Muscle layer of duodenum (tissue), 2 donors: ENCODE data around the gene EFNA5.
A peak's percentile ranks its signal among the peaks of the same experiment; 100 is the strongest.

ENCODE experiments used
- H3K27ac ChIP-seq: one replicate; pipeline ENCODE4 v1.7.0; 2013; ENCODE audit warnings: mild to moderate bottlenecking, low read length
- H3K27me3 ChIP-seq: one replicate; pipeline ENCODE4 v1.7.0; 2013; ENCODE audit warnings: low read depth, mild to moderate bottlenecking, control low read depth, low read length
- H3K36me3 ChIP-seq, 2 donors: one replicate each; pipeline ENCODE4 v1.7.0; 2013; ENCODE audit warnings: low read length in 2 of 2, control low read depth in 1 of 2, mild to moderate bottlenecking in 1 of 2; ENCODE audit not compliant: insufficient read depth in 2 of 2, control insufficient read depth in 1 of 2
- H3K4me1 ChIP-seq, 2 donors: one replicate each; pipeline ENCODE4 v1.7.0; 2013; ENCODE audit warnings: low read length in 2 of 2, mild to moderate bottlenecking in 2 of 2, control low read depth in 1 of 2, moderate library complexity in 1 of 2; ENCODE audit not compliant: insufficient read depth in 2 of 2, control insufficient read depth in 1 of 2
- H3K4me3 ChIP-seq, 2 donors: one replicate each; pipeline ENCODE4 v1.7.0; 2013; ENCODE audit warnings: low read length in 2 of 2, low read depth in 1 of 2, mild to moderate bottlenecking in 1 of 2
- H3K9me3 ChIP-seq, 2 donors: one replicate each; pipeline ENCODE4 v1.7.0; 2013; ENCODE audit warnings: low read length in 2 of 2, control low read depth in 1 of 2, mild to moderate bottlenecking in 1 of 2; ENCODE audit not compliant: control insufficient read depth in 1 of 2
- donor health status: healthy.

The EFNA5 gene

DNA sequence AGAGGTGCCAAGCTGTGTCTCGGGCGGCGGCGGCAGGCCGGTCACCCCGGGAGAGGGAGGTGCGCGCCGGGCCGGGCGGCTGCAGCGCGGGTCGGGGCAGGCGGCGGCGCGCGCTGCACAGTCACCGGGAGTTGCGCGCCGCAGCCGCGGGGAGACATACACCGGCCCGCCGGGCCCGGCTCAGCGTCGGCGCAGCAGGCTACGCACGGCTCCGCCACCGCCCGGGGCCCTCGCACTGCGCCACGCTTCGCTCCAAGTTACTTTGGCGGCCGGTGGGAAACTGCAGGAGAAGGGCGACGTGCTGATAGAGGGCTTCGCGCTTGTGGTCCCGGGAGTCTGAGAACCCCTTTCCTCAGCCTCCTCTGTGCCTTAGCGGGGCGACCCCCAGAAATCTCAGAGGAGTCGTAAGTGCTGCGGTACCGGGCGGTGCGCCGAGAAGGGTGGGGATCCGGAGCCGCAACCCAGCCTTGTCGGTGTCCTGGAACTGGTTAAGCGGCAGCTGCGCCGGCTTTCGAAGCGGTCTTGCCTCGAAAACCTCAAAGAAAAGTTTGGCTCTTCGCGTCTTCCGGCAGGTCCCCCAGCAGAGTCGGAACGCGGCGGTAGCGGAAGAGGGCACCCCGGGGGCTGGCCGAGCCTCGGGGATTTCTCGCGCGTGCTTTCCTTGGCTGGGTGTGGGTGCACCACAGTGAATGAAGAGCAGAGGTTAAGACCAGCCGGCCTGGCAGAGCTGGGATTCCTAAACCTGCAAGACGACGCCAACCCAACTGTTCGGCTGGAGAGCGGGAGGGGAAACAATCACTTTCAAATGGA, at the start of gene EFNA5:
Gene EFNA5 (minus strand): TSS at position 6 of the 810 bp plus-strand sequence.
- Histone ChIP-seq H3K27me3 (no peaks in the 10 kb centered on the region), H3K36me3 (no peaks in the 10 kb centered on the region), H3K9me3 (no peaks in the 10 kb centered on the region), H3K4me3 (peak within 1 kb of the TSS; percentile 66 to 90), H3K4me1 (peaks cover 0 to 17% of the 10 kb centered on the region in 2 donors), H3K27ac (peak within 1 kb of the TSS; percentile 75)

GRCh38 chr5:107719034-107719606, 48.4 kb upstream of the EFNA5 start:
- Histone ChIP-seq H3K4me1 (no peaks in the 10 kb centered on the region), H3K27ac (no peak overlapping the region), H3K27me3 (no peaks in the 10 kb centered on the region), H3K9me3 (peaks cover 0 to 28% of the 10 kb centered on the region in 2 donors), H3K4me3 (no peak overlapping the region), H3K36me3 (no peaks in the 10 kb centered on the region)

- Histone ChIP-seq H3K27ac (no peak overlapping the region), H3K27me3 (no peaks in the 10 kb centered on the region), H3K4me1 (no peaks in the 10 kb centered on the region), H3K4me3 (no peak overlapping the region), H3K36me3 (no peaks in the 10 kb centered on the region), H3K9me3 (peaks cover 0 to 28% of the 10 kb centered on the region in 2 donors)
Observed at GRCh38 chr5:107717816-107718215, 47.1 kb upstream of the EFNA5 start.

GRCh38 chr5:107713228-107713627, 42.5 kb upstream of the EFNA5 start:
- Histone ChIP-seq H3K36me3 (no peaks in the 10 kb centered on the region), H3K27ac (no peak overlapping the region), H3K27me3 (no peaks in the 10 kb centered on the region), H3K4me3 (no peak overlapping the region), H3K4me1 (no peaks in the 10 kb centered on the region), H3K9me3 (peaks cover 0 to 8% of the 10 kb centered on the region in 2 donors)

DNA sequence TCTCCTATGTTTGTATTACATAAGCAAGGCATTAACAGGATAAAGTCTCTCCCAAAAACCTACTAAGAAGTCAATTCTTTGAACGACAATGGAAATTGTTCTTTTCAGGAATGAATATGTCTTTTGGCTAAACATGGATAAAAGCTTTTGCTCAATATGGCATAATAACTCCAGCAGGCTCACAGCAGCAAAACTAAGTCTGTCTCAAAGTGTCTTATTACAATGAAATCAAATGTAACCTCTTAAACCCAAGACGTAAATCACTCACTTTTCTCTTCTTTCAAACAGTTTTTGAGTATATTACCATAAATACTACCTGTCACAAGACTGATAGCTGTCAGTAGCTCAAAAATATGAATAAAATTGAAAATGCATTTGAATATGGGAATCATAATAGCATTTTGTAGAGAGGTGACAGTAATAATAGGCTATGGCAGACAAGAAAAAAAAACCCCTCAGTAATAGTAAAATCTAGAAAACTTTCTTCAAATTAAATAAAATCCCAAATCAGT, 41.7 kb upstream of the EFNA5 start:
- no peak overlapping the region for H3K27ac ChIP-seq
- no peaks in the 10 kb centered on the region for H3K27me3 ChIP-seq
- H3K4me3 ChIP-seq = no peak overlapping the region
- no peaks in the 10 kb centered on the region for H3K4me1 ChIP-seq
- H3K36me3 ChIP-seq = no peaks in the 10 kb centered on the region
- H3K9me3 ChIP-seq = peaks cover 0 to 7% of the 10 kb centered on the region in 2 donors

DNA sequence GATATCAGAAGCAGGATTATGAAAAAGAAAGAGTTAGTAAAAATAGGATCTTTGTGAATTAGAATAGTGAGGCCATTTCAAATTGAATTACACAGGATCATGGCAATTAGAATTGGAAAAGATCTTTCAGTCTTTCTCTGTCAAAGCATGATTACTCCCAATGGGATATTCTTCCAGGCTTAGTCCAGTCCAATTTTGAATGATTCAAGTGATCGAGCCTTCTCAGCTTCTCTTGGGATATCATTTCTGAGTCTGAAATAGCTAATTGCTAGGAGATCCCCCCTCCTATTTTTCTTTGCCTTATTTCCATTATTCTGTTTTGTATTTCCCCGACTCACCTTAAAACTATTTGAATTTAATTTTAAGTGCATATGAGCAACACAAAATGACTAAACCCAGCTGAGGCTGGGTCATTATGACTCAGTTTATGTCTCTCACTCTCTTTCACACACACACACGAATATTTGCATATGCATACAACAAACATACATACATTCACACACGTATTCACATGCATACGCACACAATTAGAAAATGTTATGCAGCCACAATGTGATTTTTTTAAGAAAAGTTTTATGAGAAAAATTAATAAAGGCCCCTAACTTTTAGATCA, 34.8 kb upstream of the EFNA5 start:
- no peak overlapping the region for H3K4me3 ChIP-seq
- H3K27ac ChIP-seq = no peak overlapping the region
- no peaks in the 10 kb centered on the region for H3K36me3 ChIP-seq
- H3K4me1 ChIP-seq = no peaks in the 10 kb centered on the region
- peaks cover 0 to 2% of the 10 kb centered on the region in 2 donors for H3K9me3 ChIP-seq
- H3K27me3 ChIP-seq = no peaks in the 10 kb centered on the region

DNA sequence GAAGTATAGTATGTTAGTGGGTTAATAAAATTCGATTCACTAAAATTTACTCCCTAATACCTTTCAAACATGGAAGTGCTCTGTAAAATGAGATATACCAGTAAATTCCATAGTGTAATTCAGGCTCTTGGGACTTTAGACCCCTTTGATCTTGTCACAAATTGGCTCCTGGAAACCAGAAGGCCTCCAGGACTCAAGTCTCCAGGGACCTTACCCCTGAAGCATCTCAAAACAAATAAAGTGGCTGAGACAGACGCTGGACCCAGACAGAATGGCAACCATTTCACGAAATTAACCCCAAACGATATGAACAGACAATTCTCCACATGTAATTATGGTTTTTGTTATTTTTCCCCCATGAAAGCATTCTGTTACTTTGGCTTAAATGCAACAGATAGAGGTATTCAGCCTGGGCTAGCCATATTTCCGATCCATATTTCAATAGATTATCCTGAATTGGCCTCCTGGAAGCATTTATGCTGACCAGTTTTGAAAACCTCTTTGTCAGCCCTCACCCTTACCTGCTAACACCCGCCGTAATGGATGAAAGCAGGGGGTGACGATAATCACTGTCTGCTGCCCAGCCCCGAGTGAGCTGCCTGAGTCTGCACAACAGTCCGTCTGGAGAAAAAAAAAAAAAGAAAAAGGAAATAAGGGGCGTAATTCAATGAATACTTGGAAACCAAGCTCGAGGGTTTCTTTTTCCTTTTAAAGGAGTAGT, 34.1 kb upstream of the EFNA5 start:
- H3K27ac ChIP-seq = no peak overlapping the region
- no peak overlapping the region for H3K4me3 ChIP-seq

GRCh38 chr5:107700481-107700880, 29.7 kb upstream of the EFNA5 start:
- Histone ChIP-seq H3K4me1 (no peaks in the 10 kb centered on the region), H3K36me3 (no peaks in the 10 kb centered on the region), H3K27ac (no peak overlapping the region), H3K4me3 (no peak overlapping the region), H3K27me3 (no peaks in the 10 kb centered on the region), H3K9me3 (no peaks in the 10 kb centered on the region)

More for the DNA sequence above, 34.1 kb upstream of the EFNA5 start:
- Histone ChIP-seq H3K27me3 (no peaks in the 10 kb centered on the region), H3K36me3 (no peaks in the 10 kb centered on the region), H3K4me1 (no peaks in the 10 kb centered on the region), H3K9me3 (peaks cover 0 to 2% of the 10 kb centered on the region in 2 donors)

DNA sequence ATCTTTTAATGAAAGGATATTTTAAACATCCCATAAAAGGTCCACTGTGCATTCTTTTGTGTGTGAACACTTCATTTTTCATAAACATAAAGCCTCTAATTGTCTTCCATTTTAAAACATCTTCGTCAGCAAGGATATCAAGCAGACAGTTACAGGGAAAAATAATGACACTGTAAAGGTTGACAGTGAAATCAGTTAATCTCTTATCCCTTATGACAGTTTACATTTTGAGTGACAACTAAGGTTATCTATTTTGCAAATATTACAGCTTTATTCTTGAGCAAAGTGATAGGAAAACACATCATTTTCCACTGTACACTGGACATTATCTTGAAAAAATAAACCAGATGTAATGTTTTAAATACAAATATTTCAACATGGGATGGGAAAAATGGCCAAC, 28.7 kb upstream of the EFNA5 start:
- Histone ChIP-seq H3K9me3 (no peaks in the 10 kb centered on the region), H3K4me1 (no peaks in the 10 kb centered on the region), H3K4me3 (no peak overlapping the region), H3K36me3 (no peaks in the 10 kb centered on the region), H3K27me3 (no peaks in the 10 kb centered on the region), H3K27ac (no peak overlapping the region)

- no peak overlapping the region for H3K27ac ChIP-seq
- no peaks in the 10 kb centered on the region for H3K9me3 ChIP-seq
- H3K4me3 ChIP-seq = no peak overlapping the region
- H3K27me3 ChIP-seq = no peaks in the 10 kb centered on the region
- no peaks in the 10 kb centered on the region for H3K36me3 ChIP-seq
- no peaks in the 10 kb centered on the region for H3K4me1 ChIP-seq
Observed at GRCh38 chr5:107698286-107698685, 27.5 kb upstream of the EFNA5 start.

GRCh38 chr5:107696498-107696897, 25.8 kb upstream of the EFNA5 start:
- Histone ChIP-seq H3K27ac (no peak overlapping the region), H3K9me3 (no peaks in the 10 kb centered on the region), H3K27me3 (no peaks in the 10 kb centered on the region), H3K4me1 (no peaks in the 10 kb centered on the region), H3K36me3 (no peaks in the 10 kb centered on the region), H3K4me3 (no peak overlapping the region)
